Activated CD8-positive, alpha-beta memory T cell treated with anti-CD3 and anti-CD28 coated beads, Interleukin-2, amount 10 ng/mL, durations not matched to agents 7 days and 5 days (primary cell): Measurements from ENCODE around the gene MEGF6. TPM values are rescaled to one million over a fixed set of nuclear protein-coding genes. Genes with fewer than 3 reads are reported as not detected.

Source experiments
- ATAC-seq: fragments of 150-1000 bp; cut with Tn5 transposase; one replicate; pipeline ENCODE4 v1.10.0; 2021; ENCODE audit warnings: moderate library complexity
- CTCF ChIA-PET: fragments of 350-600 bp; sonication (Branson Sonifier 250); formaldehyde crosslinking; loops from one replicate; lab custom pipeline; 2021; ENCODE audit warnings: antibody characterized with exemption; lab: Charles Lee
- DNase-seq: peaks from one replicate; pipeline ENCODE4 v3.0.0-alpha.2; 2020
- H3K27ac Mint-ChIP-seq: one replicate; pipeline ENCODE4 v1.8.0; 2021; ENCODE audit warnings: mild to moderate bottlenecking, mixed read lengths
- H3K27me3 Mint-ChIP-seq: one replicate; pipeline ENCODE4 v1.8.0; 2021; ENCODE audit warnings: mixed read lengths
- H3K36me3 Mint-ChIP-seq: one replicate; pipeline ENCODE4 v1.8.0; 2021; ENCODE audit warnings: mild to moderate bottlenecking, mixed read lengths
- H3K4me1 Mint-ChIP-seq: one replicate; pipeline ENCODE4 v1.8.0; 2021; ENCODE audit warnings: mixed read lengths
- H3K4me3 Mint-ChIP-seq: one replicate; pipeline ENCODE4 v1.8.0; 2021; ENCODE audit warnings: mild to moderate bottlenecking, moderate library complexity, mixed read lengths
- H3K9me3 Mint-ChIP-seq: one replicate; pipeline ENCODE4 v1.8.0; 2022; ENCODE audit warnings: low read depth, mixed read lengths
- total RNA-seq, 2 experiments: library from RNA; stranded (reverse); gene quantifications; one replicate each; pipeline ENCODE4 v1.2.3, GENCODE V29; 2021

Gene MEGF6
- total RNA-seq, 2 experiments from 2014 or later = 2.1 to 11.2 TPM

GRCh38 chr1:3465091-3465934 lies 146.0 kb downstream of the MEGF6 start:
- no peak overlapping the region for H3K4me3 Mint-ChIP-seq
- no peaks in the 10 kb centered on the region for H3K9me3 Mint-ChIP-seq
- H3K27ac Mint-ChIP-seq = no peak overlapping the region
- no peak for ATAC-seq
- no peaks in the 10 kb centered on the region for H3K36me3 Mint-ChIP-seq
- CTCF ChIA-PET = interaction anchor here (1.7 kb wide), 1 partner anchor 12 kb away, joined by 9 read pairs; no protein-coding TSS in a partner anchor
- no peak for DNase-seq
- no peaks in the 10 kb centered on the region for H3K4me1 Mint-ChIP-seq
- H3K27me3 Mint-ChIP-seq = no peaks in the 10 kb centered on the region

GRCh38 chr1:3464649-3465025 lies 146.7 kb downstream of the MEGF6 start:
- no peak overlapping the region for H3K4me3 Mint-ChIP-seq
- DNase-seq (no peak), ATAC-seq (no peak)
- H3K9me3 Mint-ChIP-seq = no peaks in the 10 kb centered on the region
- CTCF ChIA-PET = interaction anchor here (1.7 kb wide), 1 partner anchor 11 kb away, joined by 9 read pairs; no protein-coding TSS in a partner anchor
- H3K27me3 Mint-ChIP-seq = no peaks in the 10 kb centered on the region
- no peaks in the 10 kb centered on the region for H3K36me3 Mint-ChIP-seq
- H3K27ac Mint-ChIP-seq = no peak overlapping the region
- no peaks in the 10 kb centered on the region for H3K4me1 Mint-ChIP-seq

- Mint-ChIP-seq H3K4me3 (no peak overlapping the region), H3K4me1 (no peaks in the 10 kb centered on the region), H3K9me3 (no peaks in the 10 kb centered on the region), H3K27me3 (no peaks in the 10 kb centered on the region), H3K36me3 (no peaks in the 10 kb centered on the region), H3K27ac (no peak overlapping the region)
- no peak for DNase-seq
- CTCF ChIA-PET = interaction anchor here (1.7 kb wide), 1 partner anchor 11 kb away, joined by 9 read pairs; no protein-coding TSS in a partner anchor
- ATAC-seq = no peak
Observed at GRCh38 chr1:3463891-3464648, 147.2 kb downstream of the MEGF6 start.

GRCh38 chr1:3463408-3463863 lies 147.9 kb downstream of the MEGF6 start:
- CTCF ChIA-PET = interaction anchor here (1.8 kb wide), 1 partner anchor 11 kb away, joined by 7 read pairs; no protein-coding TSS in a partner anchor
- DNase-seq = no peak
- no peak overlapping the region for H3K27ac Mint-ChIP-seq

GRCh38 chr1:3463013-3463385 lies 148.3 kb downstream of the MEGF6 start:
- CTCF ChIA-PET = interaction anchor here (1.8 kb wide), 1 partner anchor 10 kb away, joined by 7 read pairs; no protein-coding TSS in a partner anchor
- ATAC-seq (no peak), DNase-seq (no peak)
- Mint-ChIP-seq H3K27ac (no peak overlapping the region), H3K27me3 (no peaks in the 10 kb centered on the region), H3K36me3 (no peaks in the 10 kb centered on the region), H3K4me3 (no peak overlapping the region), H3K9me3 (no peaks in the 10 kb centered on the region), H3K4me1 (no peaks in the 10 kb centered on the region)

More at GRCh38 chr1:3463408-3463863, 147.9 kb downstream of the MEGF6 start:
- H3K9me3 Mint-ChIP-seq = no peaks in the 10 kb centered on the region
- H3K4me3 Mint-ChIP-seq = no peak overlapping the region
- no peaks in the 10 kb centered on the region for H3K27me3 Mint-ChIP-seq
- H3K36me3 Mint-ChIP-seq = no peaks in the 10 kb centered on the region
- ATAC-seq = no peak
- H3K4me1 Mint-ChIP-seq = no peaks in the 10 kb centered on the region

GRCh38 chr1:3462356-3463012 lies 148.8 kb downstream of the MEGF6 start:
- no peak for ATAC-seq
- Mint-ChIP-seq H3K27me3 (no peaks in the 10 kb centered on the region), H3K4me1 (no peaks in the 10 kb centered on the region), H3K4me3 (no peak overlapping the region), H3K36me3 (no peaks in the 10 kb centered on the region), H3K9me3 (no peaks in the 10 kb centered on the region), H3K27ac (no peak overlapping the region)
- DNase-seq = no peak
- CTCF ChIA-PET = interaction anchor here (1.8 kb wide), 1 partner anchor 10 kb away, joined by 7 read pairs; no protein-coding TSS in a partner anchor

- H3K36me3 Mint-ChIP-seq = no peaks in the 10 kb centered on the region
Observed at GRCh38 chr1:3461934-3462275, 149.4 kb downstream of the MEGF6 start.

GRCh38 chr1:3461238-3461933 lies 149.9 kb downstream of the MEGF6 start:
- H3K9me3 Mint-ChIP-seq = no peaks in the 10 kb centered on the region
- ATAC-seq (no peak), DNase-seq (no peak)
- H3K4me1 Mint-ChIP-seq = no peaks in the 10 kb centered on the region
- H3K4me3 Mint-ChIP-seq = no peak overlapping the region
- CTCF ChIA-PET = interaction anchor here (1.8 kb wide), 1 partner anchor 8 kb away, joined by 7 read pairs; no protein-coding TSS in a partner anchor
- H3K36me3 Mint-ChIP-seq = no peaks in the 10 kb centered on the region
- H3K27me3 Mint-ChIP-seq = no peaks in the 10 kb centered on the region
- H3K27ac Mint-ChIP-seq = no peak overlapping the region

More at GRCh38 chr1:3461934-3462275, 149.4 kb downstream of the MEGF6 start:
- no peaks in the 10 kb centered on the region for H3K4me1 Mint-ChIP-seq
- H3K27me3 Mint-ChIP-seq = no peaks in the 10 kb centered on the region
- no peak overlapping the region for H3K27ac Mint-ChIP-seq
- CTCF ChIA-PET = interaction anchor here (1.8 kb wide), 1 partner anchor 9 kb away, joined by 7 read pairs; no protein-coding TSS in a partner anchor
- no peak for DNase-seq
- no peaks in the 10 kb centered on the region for H3K9me3 Mint-ChIP-seq
- no peak for ATAC-seq
- no peak overlapping the region for H3K4me3 Mint-ChIP-seq

- Mint-ChIP-seq H3K27me3 (no peaks in the 10 kb centered on the region), H3K9me3 (no peaks in the 10 kb centered on the region), H3K27ac (no peak overlapping the region), H3K4me1 (no peaks in the 10 kb centered on the region), H3K4me3 (no peak overlapping the region), H3K36me3 (no peaks in the 10 kb centered on the region)
- DNase-seq (no peak), ATAC-seq (no peak)
- CTCF ChIA-PET = interaction anchor here (0.6 kb wide), 1 partner anchor 1049 kb away, joined by 3 read pairs; no protein-coding TSS in a partner anchor
Observed at GRCh38 chr1:3460672-3461131, 150.6 kb downstream of the MEGF6 start.

GRCh38 chr1:3459940-3460671 lies 151.2 kb downstream of the MEGF6 start:
- Mint-ChIP-seq H3K4me3 (no peak overlapping the region), H3K27ac (no peak overlapping the region), H3K9me3 (no peaks in the 10 kb centered on the region), H3K4me1 (no peaks in the 10 kb centered on the region), H3K36me3 (no peaks in the 10 kb centered on the region), H3K27me3 (peaks cover 5% of the 10 kb centered on the region)
- DNase-seq (no peak), ATAC-seq (no peak)
- CTCF ChIA-PET = interaction anchor here (0.6 kb wide), 1 partner anchor 1049 kb away, joined by 3 read pairs; no protein-coding TSS in a partner anchor

GRCh38 chr1:3459051-3459908 lies 152.0 kb downstream of the MEGF6 start:
- H3K9me3 Mint-ChIP-seq = no peaks in the 10 kb centered on the region
- H3K27me3 Mint-ChIP-seq = peaks cover 7% of the 10 kb centered on the region

More at GRCh38 chr1:3459051-3459908, 152.0 kb downstream of the MEGF6 start:
- H3K4me3 Mint-ChIP-seq = no peak overlapping the region
- CTCF ChIA-PET = no interaction called here
- no peaks in the 10 kb centered on the region for H3K36me3 Mint-ChIP-seq
- DNase-seq (no peak), ATAC-seq (no peak)
- H3K4me1 Mint-ChIP-seq = no peaks in the 10 kb centered on the region
- no peak overlapping the region for H3K27ac Mint-ChIP-seq
